HG03060 (cell line): ENCODE results near the gene SCGN.
"Not testable (repeated sequence)": the region's sequence is repeated elsewhere in the genome, so short reads cannot be mapped to it uniquely, and the experiment has no call there.

Source experiments
- ATAC-seq: cut with Tn5 transposase; IDR thresholded peaks from one replicate; pipeline ENCODE4 v1.9.1; 2021; ENCODE audit warnings: low read depth, moderate number of reproducible peaks; ENCODE audit not compliant: unreplicated experiment

SCGN gene

DNA sequence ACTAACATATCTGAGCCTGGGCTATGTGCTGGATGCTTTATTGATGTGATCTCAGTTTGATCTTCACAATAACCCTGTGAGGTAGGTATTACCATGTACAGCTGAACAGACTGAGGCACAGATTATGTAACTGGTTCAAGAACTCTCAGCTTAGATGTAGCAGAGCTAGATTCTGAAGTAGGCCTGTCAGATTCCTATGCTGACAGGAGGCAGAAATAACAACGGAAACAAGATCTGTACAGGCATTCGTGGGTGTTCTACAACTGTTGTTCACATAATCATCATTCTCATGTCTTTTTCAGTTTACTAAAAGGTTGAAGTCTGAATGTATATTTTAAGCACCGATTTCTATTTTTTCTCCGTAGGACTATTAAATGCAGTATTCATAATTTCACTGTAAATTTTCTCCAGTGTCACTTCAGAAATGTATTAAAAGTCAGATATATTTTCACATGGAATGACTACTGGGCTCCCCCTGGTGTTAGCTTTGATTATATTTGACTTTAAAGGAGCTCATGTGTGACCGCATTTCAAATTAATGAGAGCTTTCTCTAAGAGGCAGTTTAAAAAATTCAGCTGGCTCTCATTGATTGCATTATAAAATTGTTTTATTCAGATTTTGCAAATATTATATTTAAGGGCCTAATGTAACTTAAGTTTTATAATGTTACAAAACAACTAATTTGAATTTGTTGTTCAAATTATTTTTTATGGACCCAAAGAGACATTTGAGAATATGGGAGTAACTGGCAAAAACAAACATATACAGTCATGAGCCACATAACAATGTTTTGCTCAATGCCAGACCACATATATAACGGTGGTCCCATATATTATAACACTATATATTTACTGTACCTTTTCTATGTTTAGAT lies 66.1 kb downstream of the SCGN start:
- ATAC-seq, result no peak

GRCh38 chr6:25726122-25726911 lies 74.3 kb downstream of the SCGN start:
- ATAC-seq, result no peak

DNA sequence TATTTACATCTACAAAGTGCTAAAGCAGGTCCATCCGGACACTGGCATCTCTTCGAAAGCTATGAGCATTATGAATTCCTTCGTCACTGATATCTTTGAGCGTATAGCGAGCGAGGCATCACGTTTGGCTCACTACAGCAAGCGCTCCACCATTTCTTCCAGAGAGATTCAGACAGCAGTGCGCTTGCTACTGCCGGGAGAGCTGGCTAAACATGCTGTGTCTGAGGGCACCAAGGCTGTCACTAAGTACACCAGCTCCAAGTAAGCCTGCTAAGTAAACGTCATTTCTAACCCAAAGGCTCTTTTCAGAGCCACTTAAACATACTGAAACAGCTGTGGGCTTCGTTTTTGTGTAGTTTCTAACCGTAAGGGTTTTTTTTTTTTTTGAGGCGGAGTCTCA lies 75.0 kb downstream of the SCGN start:
- ATAC-seq, result no peak

DNA sequence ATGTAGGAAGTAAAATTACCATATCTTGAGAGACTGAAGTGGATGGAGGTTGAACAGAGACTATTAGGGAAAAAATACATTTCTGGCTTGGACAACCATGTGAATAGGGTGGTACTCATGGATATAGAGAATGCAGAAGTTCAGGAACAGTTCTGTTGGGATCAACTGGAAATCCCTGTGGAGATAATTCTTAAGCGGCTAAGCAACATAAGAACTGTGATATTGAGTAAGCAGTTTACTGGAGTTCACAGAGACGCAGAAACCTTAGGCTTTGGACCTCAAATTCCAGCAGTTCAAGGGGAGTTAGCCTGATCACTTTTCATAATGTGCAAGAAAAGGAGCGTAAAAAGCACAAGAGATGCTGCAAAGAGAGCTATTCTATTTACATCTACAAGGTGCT lies 78.9 kb downstream of the SCGN start:
- ATAC-seq, result no peak

DNA sequence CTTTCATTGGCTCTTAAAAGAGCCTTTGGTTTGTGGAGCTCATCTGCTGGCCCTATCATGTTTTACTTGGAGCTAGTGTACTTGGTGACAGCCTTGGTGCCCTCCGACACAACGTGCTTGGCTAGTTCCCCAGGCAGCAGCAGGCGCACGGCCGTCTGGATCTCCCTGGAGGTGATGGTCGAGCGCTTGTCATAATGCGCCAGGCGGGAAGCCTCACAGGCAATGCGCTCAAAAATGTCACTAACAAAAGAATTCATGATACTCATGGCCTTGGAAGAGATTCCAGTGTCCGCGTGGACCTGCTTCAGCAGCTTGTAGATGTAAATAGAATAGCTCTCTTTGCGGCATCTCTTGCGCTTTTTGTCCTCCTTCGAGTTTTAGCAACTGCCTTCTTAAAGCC lies 79.7 kb downstream of the SCGN start:
- no peak for ATAC-seq

DNA sequence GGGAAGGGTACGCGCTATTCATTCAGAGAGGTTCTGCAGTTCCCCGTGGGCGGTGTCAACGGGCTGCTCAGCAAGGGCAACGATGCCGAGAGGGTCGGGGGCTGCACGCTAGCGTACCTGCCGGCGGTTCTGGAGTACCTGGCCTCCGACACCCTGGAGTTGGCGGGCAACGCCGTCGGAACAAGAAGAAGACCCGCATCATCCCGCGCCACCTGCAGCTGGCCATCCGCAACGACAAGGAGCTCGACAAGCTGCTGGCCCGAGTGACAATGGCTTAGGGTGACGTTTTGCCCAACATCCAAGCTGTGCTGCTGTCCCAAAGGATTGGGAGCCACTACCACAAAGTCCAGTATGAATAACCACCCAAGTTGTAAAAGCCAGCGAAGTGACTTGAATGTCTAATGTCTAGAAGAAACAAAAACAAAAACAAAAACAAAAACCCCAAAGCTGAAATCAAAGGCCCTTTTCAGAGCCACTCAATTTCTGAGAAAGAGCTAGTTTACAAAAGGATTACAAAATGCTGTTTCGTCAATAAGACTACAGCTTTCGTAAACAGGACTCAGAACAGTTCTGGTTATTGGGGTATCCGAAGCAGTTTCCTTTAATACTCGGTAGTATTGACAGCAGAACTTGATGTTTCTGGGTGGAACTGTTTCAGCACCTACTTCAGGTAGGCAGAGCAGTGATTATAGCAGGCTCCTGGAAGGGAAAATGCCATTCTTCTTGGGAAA lies 80.6 kb downstream of the SCGN start:
- ATAC-seq, result no peak

DNA sequence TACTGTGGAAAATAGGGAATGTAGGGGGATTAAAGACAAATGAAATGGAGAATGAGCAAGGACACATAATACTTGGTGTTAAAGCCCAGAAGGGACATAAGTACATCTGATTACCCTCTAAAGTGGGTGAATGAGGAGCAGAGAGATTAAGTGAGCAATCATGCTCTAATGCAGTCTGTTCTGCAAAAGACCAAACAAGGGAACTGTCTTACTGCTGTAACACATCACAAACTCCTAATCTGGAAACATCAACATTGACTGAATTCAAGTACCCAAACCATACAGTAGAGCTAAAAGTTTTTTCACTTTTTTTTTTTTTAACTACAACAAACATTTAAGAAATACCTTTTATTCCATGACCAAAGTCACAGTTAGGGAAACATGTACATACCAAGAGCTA lies 83.2 kb downstream of the SCGN start:
- no peak for ATAC-seq

DNA sequence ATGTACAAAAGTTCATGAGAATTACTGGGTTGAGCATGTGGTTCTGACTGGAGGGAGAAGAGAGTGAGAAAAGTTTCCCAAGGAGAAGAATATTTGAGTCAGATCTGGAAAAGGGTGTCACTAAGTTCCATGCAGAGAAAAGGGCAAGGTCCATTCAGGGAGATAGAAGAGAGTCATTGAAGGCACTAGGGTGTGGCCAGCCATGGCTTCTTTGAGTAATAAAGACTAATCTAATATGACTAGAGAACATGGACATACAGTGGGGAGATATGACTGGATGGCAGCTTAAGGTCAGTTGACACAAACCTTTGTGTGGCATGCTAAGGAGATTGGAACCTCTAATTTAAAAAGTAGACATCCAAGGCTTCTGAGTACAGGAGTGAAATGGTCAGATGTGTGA lies 91.9 kb downstream of the SCGN start:
- ATAC-seq, result no peak

DNA sequence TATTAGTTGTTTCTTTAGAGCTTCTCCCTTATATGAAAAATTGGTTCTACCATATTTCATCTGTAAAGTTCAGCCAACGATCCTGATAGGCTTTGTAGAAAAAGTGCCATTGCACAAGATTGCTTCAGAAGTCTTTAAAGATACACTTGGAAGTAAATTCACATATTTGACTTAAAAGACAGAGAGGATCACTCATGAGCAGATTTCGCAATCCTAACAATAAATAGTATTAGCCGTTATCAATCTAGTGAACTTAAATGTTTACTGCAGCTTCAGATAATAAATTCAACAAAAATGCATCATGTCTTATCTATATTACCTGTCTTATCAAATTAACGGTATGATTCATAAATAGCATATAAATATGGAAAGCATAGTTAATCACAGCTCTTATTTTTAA lies 93.8 kb downstream of the SCGN start:
- no peak for ATAC-seq

DNA sequence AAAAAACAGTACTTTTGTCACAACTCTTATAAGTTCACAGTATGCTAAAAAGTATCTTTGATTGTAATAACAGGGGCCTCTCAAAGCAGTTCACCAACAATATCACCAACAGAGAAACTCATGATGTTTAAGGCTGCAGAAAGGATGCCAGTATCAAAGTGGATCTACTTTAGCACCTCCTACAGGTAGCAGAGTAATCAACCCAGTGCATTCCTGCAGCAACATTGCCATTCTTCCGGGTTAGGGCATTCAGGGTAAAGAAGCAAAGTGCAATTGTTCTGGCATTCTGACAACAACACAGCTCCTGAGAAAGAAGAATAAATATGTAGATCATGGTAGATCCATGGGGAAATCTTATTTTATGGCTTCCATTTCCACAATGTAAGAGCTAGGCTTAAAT lies 95.0 kb downstream of the SCGN start:
- no peak for ATAC-seq

DNA sequence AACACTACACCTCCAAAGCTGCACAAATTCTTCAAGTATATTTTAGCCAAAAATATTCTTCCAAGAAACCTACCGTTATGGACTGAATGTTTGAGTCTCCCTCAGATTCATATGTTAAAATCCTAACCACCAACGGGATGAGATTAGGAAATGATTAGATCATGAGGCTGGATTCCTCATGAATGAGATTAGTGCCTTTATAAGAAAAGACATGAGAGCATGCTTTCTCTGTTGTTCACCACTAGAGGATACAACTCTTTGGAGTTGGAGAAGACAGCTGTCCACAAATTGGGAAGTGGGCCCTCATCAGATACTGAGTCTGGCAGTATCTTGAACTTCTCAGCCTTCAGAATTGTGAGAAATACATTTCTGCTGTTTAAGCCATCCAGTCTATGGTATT lies 95.5 kb downstream of the SCGN start:
- no peak for ATAC-seq

- ATAC-seq, result no peak
Measured at GRCh38 chr6:25748049-25748448, 96.0 kb downstream of the SCGN start.

- ATAC-seq, result not testable (repeated sequence)
Measured at GRCh38 chr6:25748601-25749517, 96.8 kb downstream of the SCGN start.

- no peak for ATAC-seq
Measured at GRCh38 chr6:25749837-25750236, 97.8 kb downstream of the SCGN start.

DNA sequence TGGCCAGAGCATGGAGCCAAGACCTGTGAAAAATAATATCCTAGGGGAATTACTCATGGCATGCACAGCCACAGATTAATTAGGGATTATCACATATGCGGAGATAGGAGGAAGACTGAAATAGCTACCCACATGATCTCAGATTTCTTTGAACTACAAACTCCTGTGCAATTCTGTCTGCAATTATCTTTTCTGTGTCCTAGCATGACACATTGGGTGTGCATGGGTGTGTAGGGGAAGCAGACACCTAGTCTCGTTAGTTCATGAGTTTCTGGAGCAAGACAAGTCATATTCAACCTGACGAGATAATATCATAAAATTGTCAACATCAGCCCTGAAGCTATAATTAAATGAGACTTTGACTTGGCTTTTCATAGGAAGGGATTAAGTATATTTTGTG lies 98.9 kb downstream of the SCGN start:
- ATAC-seq, result no peak
